M059J (cell line): ENCODE data around the gene FLII. TPM values are rescaled to one million over a fixed set of nuclear protein-coding genes. Genes with fewer than 3 reads are reported as not detected.

ENCODE experiments used
- DNase-seq: peaks from one replicate; pipeline ENCODE4 v3.0.0-alpha.2; 2012; ENCODE audit warnings: low read depth
- total RNA-seq: library from RNA; depleted of rRNA; stranded (reverse); fragments of >200 nt; shearing (Covaris generic); gene quantifications from 2 replicates; pipeline ENCODE4 v1.2.3, GENCODE V29; 2014

The FLII gene
- total RNA-seq, 1 experiment from 2014 or later: 214 TPM

GRCh38 chr17:18260332-18261145 lies 2.0 kb upstream of the FLII start, which contains the start of gene MIEF2:
MIEF2 (plus strand) TSS chr17:18260662; CDS start chr17:18262721, 2,059 bp downstream.
- DNase-seq: peak; percentile 93

GRCh38 chr17:18259621-18260331 lies 1.2 kb upstream of the FLII start:
- peak; percentile 81 for DNase-seq

- DNase-seq: peak; percentile 86
Measured at GRCh38 chr17:18257982-18258355, 569 bp downstream of the FLII start.

- DNase-seq: peak; percentile 73
Measured at GRCh38 chr17:18257268-18257981, 1.1 kb downstream of the FLII start.

- no peak for DNase-seq
Measured at GRCh38 chr17:18256776-18257175, 1.8 kb downstream of the FLII start.

- no peak for DNase-seq
Measured at GRCh38 chr17:18256351-18256750, 2.2 kb downstream of the FLII start.

GRCh38 chr17:18254888-18255649 lies 3.5 kb downstream of the FLII start:
- no peak for DNase-seq

- DNase-seq: no peak
Measured at GRCh38 chr17:18253947-18254821, 4.4 kb downstream of the FLII start.

GRCh38 chr17:18253187-18253884 lies 5.2 kb downstream of the FLII start:
- DNase-seq: no peak

GRCh38 chr17:18252160-18252559 lies 6.4 kb downstream of the FLII start:
- no peak for DNase-seq

- DNase-seq: no peak
Measured at GRCh38 chr17:18251204-18251603, 7.3 kb downstream of the FLII start.

- DNase-seq: no peak
Measured at GRCh38 chr17:18250708-18251107, 7.8 kb downstream of the FLII start.

- no peak for DNase-seq
Measured at GRCh38 chr17:18250259-18250658, 8.3 kb downstream of the FLII start.

- DNase-seq: no peak
Measured at GRCh38 chr17:18248811-18249210, 9.7 kb downstream of the FLII start.

- DNase-seq: peak; percentile 64
Measured at GRCh38 chr17:18248300-18248731, 10.2 kb downstream of the FLII start.

- DNase-seq: no peak
Measured at GRCh38 chr17:18247613-18248001, 10.9 kb downstream of the FLII start.

- no peak for DNase-seq
Measured at GRCh38 chr17:18246880-18247612, 11.5 kb downstream of the FLII start.

GRCh38 chr17:18246109-18246725 lies 12.3 kb downstream of the FLII start:
- DNase-seq: no peak
